ENCODE results near the gene CPNE5.
"Not testable (repeated sequence)": the region's sequence is repeated elsewhere in the genome, so short reads cannot be mapped to it uniquely, and the experiment has no call there.

CPNE5 gene

DNA sequence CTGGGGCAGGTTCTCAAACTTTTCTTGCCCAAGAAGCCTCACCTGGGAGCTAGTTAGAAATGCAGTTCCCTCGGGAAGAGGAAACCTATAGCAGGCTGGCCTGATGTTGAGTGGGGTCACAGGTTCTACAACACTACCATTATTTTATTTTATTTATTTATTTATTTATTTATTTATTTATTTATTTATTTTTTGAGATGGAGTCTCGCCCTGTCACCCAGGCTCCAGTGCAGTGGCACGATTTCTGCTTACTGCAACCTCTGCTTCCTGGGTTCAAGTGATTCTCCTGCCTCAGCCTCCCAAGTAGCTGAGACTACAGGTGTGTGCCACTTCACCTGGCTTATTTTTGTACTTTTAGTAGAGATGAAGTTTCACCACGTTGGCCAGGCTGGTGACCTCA is 115.3 kb downstream of the CPNE5 start:
- DNase-seq (ENCODE audit: low read depth): not testable (repeated sequence)

GRCh38 chr6:36722879-36723278 is 116.4 kb downstream of the CPNE5 start:
- DNase-seq (ENCODE audit: low read depth): no peak

- no peak for DNase-seq (ENCODE audit: low read depth)
Observed at GRCh38 chr6:36722365-36722764, 116.9 kb downstream of the CPNE5 start.

GRCh38 chr6:36721369-36722140 is 117.7 kb downstream of the CPNE5 start:
- DNase-seq (ENCODE audit: low read depth): no peak

- DNase-seq (ENCODE audit: low read depth): no peak
Observed at GRCh38 chr6:36720251-36721141, 118.7 kb downstream of the CPNE5 start.

- DNase-seq (ENCODE audit: low read depth): no peak
Observed at GRCh38 chr6:36719126-36719525, 120.1 kb downstream of the CPNE5 start.

- no peak for DNase-seq (ENCODE audit: low read depth)
Observed at GRCh38 chr6:36718560-36718959, 120.7 kb downstream of the CPNE5 start.

GRCh38 chr6:36717871-36718540 is 121.2 kb downstream of the CPNE5 start:
- DNase-seq (ENCODE audit: low read depth): no peak

- no peak for DNase-seq (ENCODE audit: low read depth)
Observed at GRCh38 chr6:36717231-36717825, 121.9 kb downstream of the CPNE5 start.

GRCh38 chr6:36716476-36717093 is 122.7 kb downstream of the CPNE5 start:
- DNase-seq (ENCODE audit: low read depth): no peak

DNA sequence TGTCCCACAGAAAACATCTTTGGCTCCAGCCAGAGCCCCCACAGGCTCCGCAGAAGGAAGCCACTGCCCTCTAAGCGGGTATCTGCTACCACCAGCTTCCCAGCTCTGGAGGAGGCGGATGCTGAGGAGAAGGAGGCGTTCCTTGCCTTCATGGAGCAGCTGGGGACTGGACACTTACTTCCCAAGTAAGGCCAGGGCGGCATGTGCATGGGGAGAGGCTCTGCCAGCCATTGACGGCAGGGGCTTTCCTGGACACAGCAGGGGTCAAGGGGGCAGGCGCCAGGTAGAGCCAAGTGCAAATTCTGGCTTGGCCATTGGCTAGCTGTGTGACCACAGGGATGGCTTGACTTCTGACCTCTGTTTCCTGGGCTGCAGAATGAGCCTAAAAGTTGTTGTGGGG is 123.8 kb downstream of the CPNE5 start:
- no peak for DNase-seq (ENCODE audit: low read depth)

GRCh38 chr6:36714511-36714910 is 124.7 kb downstream of the CPNE5 start:
- DNase-seq (ENCODE audit: low read depth): no peak

DNA sequence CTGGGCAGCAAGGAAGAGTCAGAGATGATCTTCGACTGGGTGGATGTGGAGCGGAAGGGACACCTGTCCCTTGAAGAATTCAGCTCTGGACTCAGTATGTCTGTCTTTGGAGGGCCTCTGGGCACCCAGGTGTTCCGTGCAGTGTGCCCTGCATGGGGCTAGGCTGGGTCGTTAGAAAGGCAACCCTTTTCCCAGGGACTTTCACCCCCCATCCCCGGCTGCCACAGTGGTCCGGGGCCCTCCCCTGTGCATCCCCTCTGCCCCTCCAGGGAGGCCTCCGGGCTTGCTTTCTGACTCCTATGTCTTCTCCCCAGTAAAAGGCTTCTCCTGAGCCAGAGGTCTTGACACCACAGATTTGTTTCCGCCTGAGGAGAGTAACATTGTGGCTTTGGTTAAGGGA is 125.4 kb downstream of the CPNE5 start:
- no peak for DNase-seq (ENCODE audit: low read depth)

GRCh38 chr6:36712816-36713215 is 126.4 kb downstream of the CPNE5 start:
- DNase-seq (ENCODE audit: low read depth): no peak

GRCh38 chr6:36706339-36706738 is 132.9 kb downstream of the CPNE5 start:
- DNase-seq (ENCODE audit: low read depth): no peak

DNA sequence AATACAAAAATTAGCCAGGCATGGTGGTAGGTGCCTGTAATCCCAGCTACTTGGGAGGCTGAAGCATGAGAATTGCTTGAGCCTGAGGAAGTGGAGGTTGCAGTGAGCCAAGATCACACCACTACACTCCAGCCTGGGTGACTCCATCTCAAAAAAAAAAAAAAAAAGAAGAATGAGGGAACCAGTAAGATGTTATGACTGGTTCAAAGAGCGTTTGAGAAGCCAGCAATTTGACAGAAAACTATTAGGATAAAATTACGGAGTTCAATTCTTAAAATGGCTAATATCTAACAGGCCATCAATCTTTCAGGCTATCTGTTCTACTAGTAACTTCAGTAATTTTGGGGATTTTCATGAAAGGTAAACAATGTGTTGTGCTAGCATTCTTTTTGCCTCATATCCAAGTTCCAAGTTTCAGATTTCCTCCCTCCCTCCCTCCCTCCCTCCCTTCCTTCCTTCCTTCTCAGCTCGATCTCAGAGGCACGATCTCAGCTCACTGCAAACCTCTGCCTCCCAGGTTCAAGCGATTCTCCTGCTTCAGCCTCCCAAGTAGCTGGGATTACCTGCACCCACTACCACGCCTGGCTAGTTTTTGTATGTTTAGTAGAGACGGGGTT is 134.2 kb downstream of the CPNE5 start:
- not testable (repeated sequence) for DNase-seq (ENCODE audit: low read depth)

DNA sequence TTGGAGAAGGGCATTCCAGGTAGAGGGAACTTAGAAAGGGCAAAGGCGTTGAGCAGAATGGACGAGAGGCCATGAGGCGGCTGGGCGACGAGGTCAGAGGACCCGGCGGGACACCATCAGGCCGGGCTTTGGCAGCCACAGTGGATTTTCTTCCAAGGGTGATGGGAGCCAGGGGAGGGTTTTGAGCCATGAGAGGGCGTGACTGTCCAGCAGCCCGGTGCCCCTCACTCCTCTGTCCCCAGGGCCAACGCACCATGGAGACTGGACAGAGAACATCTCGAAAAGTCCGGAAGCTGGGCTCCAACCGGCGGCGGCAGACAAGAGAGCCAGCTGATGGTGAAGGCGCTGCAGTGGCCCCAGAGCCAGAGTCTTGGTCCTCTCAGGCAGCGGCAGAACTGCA is 135.3 kb downstream of the CPNE5 start:
- no peak for DNase-seq (ENCODE audit: low read depth)

DNA sequence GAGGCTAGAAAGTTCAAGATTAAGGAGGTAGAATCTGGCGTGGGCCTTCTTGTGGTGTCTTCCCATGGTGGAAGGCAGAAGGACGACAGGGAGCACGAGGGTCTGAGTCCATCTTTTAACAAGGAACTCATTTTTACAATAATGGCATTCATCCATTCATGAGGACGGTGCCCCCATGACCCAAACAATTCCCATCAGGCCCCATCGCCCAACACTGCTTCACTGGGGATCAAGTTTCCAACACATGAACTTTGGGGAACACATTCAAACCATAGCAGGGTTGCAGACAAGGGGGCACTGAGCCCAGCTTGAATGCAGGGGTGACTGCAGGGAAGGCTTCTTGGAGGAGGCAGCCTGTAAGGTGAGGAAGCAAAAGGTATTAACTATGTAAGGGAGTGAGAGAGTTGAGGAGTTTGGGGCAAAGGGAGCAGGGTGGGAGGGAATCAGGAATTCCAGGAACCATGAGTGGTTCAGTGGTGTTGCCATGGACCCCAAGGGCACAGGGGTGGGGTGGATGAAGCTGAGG is 136.1 kb downstream of the CPNE5 start:
- no peak for DNase-seq (ENCODE audit: low read depth)

DNA sequence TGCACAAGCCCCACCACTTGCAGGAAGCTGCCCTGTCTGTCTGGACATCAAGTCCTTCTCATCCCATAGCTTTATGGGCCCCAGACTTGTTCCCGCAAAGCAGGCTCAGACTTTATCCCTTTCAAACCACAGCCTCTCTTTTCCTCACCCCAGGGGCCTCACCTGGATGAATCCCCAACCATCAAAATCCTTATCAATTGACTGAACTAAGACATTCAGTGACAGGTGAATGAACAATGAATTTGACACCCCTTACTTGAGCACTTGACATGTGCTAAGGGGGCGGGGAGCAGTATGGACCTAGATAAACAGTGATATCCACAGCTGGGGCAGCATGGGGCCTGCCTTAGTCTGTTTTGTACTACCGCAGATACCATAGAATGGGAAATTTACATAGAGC is 136.6 kb downstream of the CPNE5 start:
- no peak for DNase-seq (ENCODE audit: low read depth)

DNA sequence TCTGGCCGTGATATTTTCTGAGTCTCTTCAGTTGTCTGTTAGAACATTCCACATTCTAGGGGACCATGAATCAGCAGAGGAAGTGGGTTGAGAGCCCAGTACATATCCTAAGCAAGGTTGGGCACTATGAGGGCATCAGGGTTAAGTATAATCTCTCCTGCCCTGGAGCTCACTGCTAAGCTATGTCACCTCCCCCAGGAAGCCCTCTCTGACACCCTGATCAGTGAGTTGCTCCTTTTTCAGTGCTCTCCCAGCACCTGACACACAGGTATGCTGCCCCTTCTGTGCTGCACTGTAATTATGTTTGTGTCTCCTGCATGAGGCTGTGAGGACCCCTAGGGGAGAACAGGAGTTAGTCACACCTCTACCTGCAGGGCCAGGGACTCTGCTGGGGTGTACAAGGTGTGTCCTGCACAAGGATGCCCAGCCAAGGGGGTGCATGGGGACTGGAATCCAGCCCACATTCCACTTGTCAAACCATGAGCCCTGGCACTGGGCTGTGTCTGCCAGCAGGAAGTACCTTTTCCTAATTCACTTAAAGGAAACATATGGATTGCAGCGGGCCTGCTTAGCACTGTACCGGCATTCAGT is 137.7 kb downstream of the CPNE5 start:
- no peak for DNase-seq (ENCODE audit: low read depth)

DNA sequence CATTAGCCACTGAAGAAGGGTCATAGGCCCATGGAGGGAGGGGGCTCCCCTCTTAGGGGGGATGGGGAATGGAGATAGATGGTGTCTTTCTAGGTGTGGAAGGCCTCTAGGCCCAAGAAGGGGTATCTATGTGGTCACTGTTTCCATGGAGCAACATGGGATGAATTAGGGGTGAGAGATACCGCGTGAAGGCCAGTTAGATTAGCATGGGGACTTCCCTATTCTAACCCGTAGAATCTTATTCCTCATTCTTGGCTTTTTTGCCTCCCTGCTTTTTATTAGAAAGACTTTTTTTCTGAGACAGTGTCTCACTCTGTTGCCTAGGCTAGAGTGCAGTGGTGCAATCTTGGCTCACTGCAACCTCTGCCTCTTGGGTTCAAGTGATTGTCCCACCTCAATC is 138.4 kb downstream of the CPNE5 start:
- no peak for DNase-seq (ENCODE audit: low read depth)

All from T-helper 22 cell (primary cell).